HG03108 (cell line): Measurements from ENCODE around the gene VEGFC.

ENCODE experiments used
- ATAC-seq: cut with Tn5 transposase; IDR thresholded peaks from one replicate; pipeline ENCODE4 v1.9.1; 2021; ENCODE audit warnings: moderate library complexity; ENCODE audit not compliant: unreplicated experiment

Gene VEGFC

GRCh38 chr4:176709417-176709816, 83.3 kb downstream of the VEGFC start:
- ATAC-seq, result no peak

DNA sequence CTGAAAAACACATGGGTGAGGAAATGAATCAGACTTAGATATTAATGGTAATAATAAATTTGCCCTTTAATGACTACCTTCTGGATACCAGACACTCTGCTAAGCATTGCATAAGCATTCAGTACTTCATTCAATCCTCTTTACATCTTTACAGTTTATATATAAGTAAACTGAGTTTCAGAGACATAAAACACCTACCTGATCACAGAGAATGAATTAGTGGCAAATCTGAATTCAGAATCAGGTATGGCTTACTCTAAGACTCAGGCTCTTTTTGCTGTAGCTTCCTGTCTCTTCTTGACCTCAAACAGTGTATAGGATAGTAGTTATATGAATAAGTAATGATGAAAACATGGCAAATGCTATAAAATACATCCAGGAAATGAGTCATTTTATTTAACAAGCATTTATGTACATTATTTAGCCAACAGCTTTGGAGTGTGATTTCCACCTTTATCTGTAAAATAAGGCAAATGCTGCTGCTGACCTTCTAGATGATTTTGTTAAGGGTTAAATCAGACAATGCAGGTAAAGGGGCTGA, 83.9 kb downstream of the VEGFC start:
- ATAC-seq, result no peak

GRCh38 chr4:176690716-176691115, 102.0 kb downstream of the VEGFC start:
- no peak for ATAC-seq

GRCh38 chr4:176680668-176681180, 112.0 kb downstream of the VEGFC start:
- no peak for ATAC-seq

GRCh38 chr4:176676901-176677300, 115.8 kb downstream of the VEGFC start:
- no peak for ATAC-seq

GRCh38 chr4:176675810-176676209, 116.9 kb downstream of the VEGFC start:
- ATAC-seq, result no peak

DNA sequence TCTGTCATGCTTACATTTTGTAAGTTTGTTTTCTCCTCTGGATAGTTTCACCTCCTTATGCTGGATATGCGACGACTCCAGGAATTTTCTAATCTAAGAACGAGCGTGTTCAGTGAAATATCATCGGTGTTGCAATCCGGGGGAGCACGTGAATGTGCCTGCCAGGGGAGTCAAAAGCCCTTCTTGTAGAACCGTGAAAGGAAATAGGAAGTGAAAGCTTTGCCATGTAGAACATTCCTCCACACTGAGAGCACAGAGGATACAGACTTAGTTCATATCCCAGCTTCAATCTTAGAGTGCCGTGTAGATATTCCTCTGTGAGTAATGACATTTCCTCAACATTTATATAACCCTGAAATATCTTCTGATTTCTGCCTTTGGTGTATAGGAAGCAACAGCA, 121.2 kb downstream of the VEGFC start:
- ATAC-seq, result no peak

- ATAC-seq, result no peak
Measured at GRCh38 chr4:176668324-176668723, 124.4 kb downstream of the VEGFC start.

DNA sequence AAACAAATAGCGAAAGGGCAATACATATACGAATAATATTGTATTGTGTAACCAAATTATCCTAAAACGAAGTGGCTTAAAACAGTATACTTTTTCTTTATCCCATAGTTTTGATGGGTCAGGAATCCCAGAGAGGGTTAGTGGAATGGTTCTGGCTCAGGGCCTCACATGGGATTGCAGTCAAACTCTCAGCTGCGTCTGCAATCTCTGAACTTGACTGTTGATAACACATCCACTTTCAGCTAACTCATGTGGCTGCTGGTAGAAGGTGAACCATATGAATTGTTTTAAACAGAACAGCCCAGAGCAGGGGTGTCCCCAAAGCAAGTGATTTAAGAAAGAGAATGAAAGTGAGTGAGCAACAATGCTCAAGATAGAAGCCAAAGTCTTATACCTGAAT, 127.8 kb downstream of the VEGFC start:
- ATAC-seq, result no peak

DNA sequence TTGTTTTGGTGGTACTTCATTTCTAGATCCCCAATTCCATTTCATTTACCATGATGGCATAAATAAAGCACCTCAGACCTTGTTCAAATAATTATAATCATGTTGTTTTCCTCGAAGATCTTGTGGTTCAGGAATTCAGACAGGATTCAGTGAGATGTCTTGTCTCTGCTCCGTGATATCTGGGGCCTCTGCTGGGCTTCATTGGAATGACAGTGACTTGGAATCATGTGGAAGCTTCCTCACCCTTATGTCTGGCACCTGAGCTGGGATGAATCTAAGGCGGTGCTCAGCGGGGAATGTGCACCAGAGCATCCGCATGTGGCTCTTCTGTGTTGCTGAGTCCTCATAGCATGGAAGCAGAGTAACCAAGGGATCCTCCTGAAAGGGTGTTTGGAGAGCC, 132.2 kb downstream of the VEGFC start:
- no peak for ATAC-seq

GRCh38 chr4:176656108-176656507, 136.6 kb downstream of the VEGFC start:
- no peak for ATAC-seq

DNA sequence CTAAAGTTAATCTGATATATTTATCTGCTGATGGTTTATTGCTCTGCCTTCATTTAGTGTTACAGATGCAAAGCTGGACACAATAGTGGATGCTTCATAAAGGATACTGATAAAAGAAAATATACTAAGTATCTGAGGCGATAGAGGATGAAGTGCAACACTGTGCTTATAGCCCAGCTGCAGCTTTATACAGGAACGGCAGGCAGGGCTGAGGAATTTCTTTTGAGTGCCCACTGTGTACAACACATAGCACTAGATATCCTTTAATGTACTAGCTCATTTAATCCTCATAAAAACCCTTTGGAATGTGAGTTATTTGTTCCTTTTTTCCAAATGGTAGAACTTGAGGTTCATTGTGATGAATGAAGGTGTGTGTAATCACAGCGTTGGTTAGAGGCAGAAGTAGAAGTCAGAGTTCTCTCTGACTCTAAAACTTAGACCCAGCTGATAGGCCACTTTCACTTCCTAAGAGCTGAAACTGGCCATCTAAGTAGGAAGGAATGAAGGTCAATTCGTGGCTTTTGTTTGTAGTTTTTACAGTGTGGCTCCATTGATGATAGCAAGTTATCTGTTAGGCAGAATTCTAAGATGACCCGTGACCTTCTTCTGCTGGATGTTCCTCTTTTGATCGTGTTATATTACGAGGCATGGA, 138.0 kb downstream of the VEGFC start:
- no peak for ATAC-seq

- ATAC-seq, result no peak
Measured at GRCh38 chr4:176653401-176654220, 139.1 kb downstream of the VEGFC start.

DNA sequence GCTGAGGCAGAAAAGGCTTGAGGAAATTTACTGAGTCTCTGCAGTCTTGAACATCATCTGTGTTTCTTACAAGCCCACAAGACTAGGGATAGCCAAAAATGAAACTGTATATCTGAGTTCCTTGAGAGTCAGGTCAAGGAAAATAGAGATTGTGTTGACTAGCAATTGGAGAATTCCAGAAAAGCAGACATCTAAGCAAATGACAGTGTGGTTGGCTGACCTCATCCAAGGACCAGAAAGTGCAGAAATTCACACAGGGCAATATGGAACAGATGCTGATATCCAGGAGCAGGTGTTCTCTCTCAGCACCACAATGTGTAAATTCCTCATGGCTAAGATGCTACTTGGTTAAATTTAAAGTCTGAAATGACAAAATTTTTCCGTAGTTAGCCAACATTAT, 146.4 kb downstream of the VEGFC start:
- ATAC-seq, result no peak

GRCh38 chr4:176645246-176645960, 147.3 kb downstream of the VEGFC start:
- no peak for ATAC-seq

DNA sequence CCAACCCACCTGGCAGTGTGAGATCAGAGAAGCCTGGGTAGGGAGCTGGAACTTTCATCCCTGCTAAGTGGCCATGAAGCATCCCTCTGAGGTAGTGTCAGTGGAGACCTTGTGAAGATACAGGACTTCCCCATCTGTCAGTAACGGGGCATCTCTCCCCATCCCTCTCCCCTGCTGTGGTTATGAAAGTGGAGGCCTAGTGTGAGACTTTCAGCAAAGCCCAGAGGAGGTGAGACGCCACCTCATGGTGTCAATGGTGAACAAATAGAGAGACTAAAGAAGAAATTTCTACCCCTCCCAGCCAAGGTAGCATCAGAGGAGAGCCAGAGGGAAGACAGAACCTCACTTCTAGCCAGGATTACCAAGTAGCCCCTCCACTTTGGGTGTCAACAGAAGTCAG, 150.2 kb downstream of the VEGFC start:
- ATAC-seq, result no peak

DNA sequence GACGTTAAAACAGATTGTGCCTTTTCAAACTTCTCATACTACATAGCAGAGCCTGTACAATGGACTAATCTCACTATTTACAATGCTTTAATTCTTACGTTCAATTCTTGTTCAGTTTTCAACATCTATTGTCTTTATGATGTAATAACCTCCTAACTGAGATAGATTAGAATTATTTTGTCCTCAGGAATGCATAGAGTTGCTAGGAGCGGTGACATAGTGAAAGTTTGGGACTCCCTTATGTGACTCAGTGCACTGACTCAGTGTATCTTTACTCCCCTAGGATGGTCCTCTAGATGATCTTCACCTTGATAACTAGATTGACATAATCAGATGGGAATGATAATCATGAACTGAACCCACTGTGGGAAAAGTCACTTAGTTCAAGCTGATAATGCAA, 151.5 kb downstream of the VEGFC start:
- no peak for ATAC-seq

GRCh38 chr4:176638992-176639391, 153.7 kb downstream of the VEGFC start:
- ATAC-seq, result no peak

DNA sequence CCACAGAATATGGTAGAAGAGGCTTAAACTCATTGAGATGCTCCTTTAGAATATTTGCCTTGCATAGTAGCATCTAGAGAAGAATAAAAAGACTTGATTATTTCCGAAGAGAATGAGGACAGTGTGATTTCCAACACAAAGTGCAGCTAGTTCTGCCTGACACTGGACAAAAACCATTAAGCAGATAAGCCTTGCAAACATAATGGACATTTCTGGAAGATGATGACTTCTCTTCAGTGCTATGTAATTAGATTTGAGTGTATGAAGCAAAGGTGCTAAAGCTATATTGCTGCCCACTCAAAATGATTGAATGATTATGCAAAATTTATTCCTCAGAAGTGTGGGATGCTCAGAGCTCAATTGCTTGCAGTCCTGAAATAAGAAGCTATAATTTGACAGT, 156.4 kb downstream of the VEGFC start:
- ATAC-seq, result no peak

DNA sequence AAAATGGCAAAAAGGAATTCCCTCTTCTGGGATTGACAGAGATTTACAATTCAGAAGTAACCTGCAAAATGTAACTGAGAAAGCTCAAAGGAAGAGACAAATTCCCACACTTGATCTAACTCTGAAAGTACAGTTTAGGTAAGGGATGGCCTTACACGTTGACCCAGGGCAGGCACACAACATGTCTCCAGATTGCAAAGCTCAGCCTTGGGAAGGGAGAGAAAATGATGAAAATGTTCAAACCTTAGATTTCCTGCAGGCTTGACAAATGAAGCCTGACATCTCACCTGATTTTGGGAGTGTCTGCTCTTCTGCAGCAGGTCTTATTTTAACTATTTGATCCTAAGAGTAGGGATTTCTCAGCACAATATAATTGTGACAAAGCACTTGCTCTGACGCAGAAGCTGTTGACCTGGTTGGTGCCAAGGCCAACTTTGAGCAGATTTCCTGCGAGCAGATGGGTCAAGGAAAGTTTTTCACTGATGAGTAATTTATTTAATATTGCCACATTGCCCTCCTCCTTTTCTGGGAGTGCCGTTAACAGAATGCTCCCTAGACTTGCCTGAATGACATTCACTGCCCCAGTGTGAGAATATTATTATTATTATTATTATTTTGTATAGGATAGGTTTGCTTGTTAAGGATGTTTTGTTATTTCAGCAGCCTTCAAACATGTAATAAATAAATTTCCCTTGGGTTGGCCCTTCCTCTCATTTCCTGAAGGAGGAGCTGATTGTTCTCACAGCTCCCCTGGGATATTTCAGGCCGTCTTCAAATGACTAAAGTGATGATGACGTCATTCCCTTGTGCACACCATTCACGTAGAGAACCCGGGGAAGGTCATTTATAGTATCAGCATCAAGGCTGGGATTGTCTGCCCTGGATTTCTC, 157.1 kb downstream of the VEGFC start:
- ATAC-seq, result no peak
